GM19023 (cell line): Measurements from ENCODE around the gene SPG7.
"Not testable (repeated sequence)": the region's sequence is repeated elsewhere in the genome, so short reads cannot be mapped to it uniquely, and the experiment has no call there.

Experiments used
- ATAC-seq: cut with Tn5 transposase; IDR thresholded peaks from one replicate; pipeline ENCODE4 v1.9.1; 2021; ENCODE audit warnings: mild to moderate bottlenecking, moderate library complexity; ENCODE audit not compliant: unreplicated experiment

SPG7 gene

DNA sequence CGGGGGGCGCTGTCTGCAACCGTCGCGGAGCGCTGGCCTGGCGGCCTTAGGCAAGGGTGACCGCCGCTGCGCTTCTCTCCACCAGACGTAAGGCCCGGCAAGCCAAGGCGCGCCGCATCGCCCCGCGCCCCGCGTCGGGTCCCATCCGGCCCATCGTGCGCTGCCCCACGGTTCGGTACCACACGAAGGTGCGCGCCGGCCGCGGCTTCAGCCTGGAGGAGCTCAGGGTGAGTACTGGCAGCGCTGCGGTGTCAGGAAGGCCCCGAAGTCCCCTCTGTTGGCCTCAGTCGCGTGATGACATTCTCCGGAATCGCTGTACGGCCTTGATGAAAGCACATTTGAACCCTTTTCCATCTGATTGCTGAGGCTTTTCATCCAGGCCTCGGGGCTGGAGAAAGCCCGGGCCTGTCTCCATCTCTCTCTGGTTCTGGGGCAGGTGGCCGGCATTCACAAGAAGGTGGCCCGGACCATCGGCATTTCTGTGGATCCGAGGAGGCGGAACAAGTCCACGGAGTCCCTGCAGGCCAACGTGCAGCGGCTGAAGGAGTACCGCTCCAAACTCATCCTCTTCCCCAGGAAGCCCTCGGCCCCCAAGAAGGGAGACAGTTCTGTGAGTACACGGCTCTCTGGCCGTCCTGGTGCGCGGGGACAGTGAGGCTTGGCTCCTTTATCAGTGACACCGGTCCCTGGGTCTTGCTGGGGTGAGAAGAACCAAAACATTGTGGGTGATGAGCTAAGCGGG lies 53.1 kb downstream of the SPG7 start:
- ATAC-seq, result no peak

DNA sequence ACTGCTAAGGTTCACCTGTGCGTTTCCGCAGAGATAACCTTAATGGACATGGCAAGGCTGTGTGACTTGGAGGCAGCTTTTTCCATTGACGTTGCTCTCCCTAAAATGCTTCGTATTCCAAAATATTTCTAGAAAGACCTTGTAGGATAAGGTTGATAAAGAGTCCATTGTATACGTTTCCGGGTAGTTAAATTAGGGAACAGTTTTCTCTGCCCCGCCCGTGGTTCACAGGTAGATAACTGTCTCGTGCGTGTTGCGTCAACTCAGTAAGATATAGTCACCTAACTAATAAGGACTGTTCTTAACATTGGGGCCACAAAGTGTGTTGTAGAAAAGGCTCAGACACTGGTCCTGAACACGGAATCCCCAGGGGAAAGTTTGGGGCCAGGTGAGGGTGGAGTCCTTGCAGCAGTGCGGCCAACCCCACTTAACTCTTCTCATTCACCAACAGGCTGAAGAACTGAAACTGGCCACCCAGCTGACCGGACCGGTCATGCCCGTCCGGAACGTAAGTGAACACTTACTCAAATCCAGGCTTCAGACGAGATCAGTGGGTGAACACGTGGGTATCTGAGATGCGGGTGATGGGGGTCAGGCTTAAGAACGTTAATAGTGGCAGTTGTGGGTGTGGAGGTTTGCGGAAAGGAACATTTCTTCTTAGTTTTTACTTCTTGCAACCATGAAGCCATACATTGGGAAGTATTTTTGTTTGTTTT lies 53.8 kb downstream of the SPG7 start:
- no peak for ATAC-seq

DNA sequence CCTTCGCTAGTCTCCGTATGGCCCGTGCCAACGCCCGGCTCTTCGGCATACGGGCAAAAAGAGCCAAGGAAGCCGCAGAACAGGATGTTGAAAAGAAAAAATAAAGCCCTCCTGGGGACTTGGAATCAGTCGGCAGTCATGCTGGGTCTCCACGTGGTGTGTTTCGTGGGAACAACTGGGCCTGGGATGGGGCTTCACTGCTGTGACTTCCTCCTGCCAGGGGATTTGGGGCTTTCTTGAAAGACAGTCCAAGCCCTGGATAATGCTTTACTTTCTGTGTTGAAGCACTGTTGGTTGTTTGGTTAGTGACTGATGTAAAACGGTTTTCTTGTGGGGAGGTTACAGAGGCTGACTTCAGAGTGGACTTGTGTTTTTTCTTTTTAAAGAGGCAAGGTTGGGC lies 54.7 kb downstream of the SPG7 start:
- ATAC-seq, result no peak

DNA sequence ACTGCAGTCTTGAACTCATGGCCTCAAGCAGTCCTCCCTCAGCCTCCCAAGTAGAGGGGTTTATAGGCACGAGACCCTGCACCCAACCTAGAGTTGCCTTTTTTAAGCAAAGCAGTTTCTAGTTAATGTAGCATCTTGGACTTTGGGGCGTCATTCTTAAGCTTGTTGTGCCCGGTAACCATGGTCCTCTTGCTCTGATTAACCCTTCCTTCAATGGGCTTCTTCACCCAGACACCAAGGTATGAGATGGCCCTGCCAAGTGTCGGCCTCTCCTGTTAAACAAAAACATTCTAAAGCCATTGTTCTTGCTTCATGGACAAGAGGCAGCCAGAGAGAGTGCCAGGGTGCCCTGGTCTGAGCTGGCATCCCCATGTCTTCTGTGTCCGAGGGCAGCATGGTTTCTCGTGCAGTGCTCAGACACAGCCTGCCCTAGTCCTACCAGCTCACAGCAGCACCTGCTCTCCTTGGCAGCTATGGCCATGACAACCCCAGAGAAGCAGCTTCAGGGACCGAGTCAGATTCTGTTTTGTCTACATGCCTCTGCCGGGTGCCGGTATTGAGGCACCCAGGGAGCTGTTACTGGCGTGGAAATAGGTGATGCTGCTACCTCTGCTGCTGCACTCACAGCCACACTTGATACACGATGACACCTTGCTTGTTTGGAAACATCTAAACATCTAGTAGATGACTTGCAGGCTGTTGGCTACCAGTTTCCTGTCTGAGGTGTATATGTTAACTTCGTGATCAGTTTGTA lies 55.6 kb downstream of the SPG7 start:
- no peak for ATAC-seq

DNA sequence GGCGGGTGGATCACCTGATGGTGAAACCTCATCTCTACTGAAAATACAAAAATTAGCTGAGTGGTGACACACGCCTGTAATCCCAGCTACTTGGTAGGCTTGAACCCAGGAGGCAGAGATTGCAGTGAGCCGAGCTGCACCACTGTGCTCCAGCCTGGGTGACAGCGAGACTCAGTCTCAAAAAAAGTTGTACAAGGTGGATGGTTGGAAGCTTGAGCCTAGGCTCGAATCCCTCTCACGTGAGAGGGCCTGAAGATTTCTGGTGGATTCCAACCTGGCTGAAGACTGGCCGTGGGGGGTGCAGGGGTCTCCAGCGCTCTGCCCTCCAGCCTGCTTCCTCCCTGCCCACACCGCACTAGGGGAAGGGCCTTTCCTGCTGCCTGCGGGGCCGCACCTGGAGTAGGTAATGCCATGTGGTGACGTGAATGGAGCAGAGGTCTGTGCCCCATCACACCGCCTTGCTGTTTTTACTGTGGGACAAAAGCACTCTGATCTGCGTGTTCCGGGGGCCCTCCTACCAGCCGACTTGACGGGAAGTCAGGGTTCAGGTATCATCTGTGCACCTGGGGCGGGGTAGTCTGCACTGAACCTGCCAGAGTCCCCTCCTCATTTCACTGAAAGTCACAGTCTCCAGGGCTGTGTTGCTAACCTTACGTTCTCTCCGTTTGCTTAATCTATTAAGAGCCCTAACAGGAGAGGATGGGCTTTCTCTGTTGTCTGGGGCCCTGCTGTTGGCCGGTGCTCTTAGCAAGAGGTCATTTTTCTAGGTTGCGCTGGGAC lies 56.5 kb downstream of the SPG7 start:
- no peak for ATAC-seq

DNA sequence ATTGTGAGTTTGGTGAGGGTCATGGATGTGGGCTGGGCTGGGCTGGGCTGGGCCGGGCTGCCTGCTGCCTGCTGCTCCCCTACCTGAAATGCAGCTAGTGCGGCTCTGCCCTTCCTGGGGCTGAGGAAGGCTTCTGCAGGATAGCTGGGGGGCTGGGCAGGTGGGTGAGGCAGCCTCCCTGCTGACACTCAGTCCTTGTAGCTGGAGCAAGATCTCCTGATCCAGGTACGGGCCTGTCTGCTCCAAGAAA lies 57.0 kb downstream of the SPG7 start:
- no peak for ATAC-seq

DNA sequence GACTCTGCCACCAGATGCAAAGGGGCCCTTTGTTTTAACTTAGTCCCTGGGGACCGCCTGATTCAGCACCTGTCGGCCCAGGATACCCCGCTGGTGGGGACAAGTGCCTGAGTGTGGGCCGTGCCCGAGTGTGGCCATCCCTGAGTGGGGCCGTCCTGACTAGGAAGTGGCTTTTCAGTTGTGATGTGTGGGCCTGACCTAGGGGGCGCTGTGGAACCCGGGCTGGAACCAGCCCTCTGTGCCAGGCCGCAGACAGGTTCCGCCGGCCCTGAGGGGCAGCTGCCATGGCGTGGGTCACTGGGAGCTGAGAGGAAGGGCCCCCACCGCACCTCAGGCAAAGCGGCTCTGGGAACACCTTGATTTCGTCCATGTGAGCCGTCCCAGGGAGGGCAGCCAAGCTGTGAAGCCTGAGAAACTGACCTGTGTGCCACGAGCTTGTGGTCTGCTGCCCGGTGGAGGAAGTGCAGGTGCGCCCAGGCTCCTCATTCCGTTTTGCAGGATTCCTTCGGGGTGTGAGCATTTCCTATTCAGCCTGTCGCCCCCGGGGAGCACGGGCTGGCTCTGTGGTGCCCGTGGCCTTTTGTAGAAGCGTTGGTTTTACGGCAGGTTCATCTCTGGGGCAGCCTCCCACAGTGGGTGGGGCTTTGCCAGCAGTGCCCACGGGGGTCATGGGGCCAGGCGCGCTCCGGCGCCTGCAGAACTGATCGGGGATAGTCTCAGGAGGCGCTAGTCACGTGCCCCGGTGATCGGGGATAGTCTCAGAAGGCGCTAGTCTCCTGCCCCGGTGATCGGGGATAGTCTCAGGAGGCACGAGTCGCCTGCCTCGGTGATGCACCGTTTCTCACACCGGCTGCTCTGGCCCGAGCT lies 57.5 kb downstream of the SPG7 start:
- no peak for ATAC-seq

DNA sequence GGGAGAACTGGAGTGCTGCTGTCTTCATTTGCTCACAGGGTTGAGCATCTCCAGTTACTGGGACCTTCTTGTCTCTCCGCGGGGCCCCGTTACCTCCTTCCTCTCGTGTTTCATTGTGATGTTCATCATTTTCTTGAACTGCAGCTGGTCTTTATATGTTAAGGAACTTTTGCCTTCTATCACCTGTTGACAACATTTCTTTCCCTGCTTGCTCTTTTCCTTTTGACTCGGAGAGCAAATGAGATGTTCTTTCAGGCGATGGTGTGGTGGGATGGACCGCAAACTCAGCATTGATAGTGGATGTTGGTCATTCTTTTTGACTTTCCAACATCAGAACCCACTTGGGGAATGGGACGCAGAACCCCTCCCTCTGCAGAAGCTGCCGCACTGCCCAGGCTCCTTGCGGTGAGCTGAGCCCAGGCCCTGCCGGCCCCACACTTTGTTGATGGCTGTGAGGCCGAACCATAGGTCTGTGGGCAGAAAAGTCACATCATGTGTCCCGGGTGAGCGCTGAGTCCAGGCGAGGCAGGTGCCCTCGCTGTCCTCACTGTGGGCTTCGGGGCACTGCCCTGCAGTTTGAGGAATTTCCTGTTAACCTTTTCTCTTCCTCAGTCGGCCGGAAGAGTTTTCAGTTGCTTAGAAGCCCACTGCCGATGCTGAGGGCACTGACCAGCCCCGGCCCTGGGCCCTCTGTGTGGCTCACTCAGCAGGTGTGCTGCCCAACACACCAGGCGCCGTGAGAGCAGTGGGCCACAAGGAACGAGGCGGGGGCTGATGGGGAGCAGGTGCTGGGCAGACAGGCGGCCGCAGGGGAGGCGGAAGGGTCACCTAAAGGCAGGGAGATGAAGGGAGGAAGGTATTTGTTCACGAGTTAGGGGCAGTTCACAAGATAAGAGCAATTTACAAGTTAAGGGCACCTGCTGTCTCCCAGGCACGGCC lies 59.7 kb downstream of the SPG7 start:
- no peak for ATAC-seq

DNA sequence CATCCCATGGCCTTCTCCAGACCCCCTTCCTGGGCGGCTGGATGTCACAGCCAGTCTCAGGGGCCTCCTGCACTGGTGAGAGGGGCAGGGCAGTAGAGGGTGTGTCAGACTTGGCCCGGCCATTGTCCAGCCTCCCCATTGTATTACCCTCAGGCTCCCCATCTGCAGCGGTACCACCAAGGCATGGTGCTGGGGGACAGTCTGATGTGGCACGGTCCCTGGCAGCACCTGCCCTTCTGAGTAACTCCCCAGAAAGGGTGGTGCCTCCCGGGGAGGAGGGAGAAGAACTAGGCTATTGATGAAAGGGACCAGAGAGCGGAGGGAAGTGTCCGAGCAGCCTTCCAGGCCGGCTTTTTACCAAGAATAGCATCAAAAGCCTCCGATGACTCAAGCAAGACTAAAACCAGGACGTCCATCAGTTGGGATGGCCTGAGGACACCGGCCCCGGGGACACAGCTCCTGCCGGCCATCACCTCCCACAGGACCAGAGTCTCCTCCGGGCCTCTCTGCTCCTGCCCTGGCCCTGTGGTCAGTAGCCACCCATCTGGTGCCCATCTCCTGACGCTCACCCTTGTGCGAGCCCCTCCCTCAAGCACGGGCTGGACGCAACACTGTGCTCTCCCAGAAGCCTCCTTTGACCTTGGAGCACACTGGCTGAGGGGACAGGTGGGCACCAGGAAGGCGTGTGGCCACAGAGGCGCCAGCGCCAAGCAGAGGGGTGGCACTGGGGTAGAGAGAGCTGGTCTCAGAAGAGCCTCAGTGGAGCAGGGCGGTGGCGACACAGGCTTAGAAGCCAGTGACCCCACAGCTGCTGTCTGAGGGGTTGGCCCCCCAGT lies 61.5 kb downstream of the SPG7 start:
- ATAC-seq, result no peak

DNA sequence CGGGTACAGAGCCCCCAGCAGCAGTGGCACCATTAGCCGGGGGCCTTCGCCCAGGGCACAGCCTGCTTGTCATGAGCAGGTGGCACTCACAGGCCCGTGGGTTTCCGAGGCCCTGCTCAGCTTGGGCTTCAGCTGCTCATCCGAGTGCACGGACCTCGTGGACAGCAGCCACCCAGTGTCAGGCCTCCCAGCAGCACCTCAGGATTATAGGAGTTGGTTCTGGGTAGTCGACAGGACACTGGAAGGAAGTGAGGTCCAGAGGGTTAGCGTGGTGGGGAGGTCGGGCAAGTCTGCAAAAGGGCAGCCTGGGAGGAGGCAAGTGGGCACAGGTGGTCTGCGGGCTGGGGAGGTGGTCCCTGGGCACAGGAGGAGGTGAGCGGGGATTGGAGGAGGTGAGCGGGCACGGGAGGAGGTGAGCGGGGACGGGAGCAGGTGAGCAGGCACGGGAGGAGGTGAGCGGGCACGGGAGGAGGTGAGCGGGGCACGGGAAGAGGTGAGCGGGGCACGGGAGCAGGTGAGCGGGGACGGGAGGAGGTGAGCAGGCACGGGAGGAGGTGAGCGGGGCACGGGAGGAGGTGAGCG lies 62.2 kb downstream of the SPG7 start:
- ATAC-seq, result no peak

DNA sequence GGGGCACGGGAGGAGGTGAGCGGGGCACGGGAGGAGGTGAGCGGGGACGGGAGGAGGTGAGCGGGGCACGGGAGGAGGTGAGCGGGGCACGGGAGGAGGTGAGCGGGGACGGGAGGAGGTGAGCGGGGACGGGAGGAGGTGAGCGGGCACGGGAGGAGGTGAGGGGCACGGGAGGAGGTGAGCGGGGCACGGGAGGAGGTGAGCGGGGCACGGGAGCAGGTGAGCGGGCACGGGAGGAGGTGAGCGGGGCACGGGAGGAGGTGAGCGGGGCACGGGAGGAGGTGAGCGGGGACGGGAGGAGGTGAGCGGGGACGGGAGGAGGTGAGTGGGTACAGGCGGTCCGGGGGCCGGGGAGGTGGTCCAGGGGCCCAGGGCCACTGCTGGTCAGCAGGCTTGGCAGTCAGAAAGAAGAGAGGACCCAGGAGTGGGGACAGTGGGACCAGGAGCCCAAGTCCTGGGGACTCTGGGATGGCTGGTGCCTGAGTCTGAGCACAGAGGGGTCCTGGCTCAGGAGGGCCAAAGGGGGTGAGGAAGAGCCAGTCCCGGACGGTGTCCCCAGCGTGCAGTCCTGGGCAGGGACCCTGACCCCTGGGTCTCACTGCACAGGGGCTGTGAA lies 62.9 kb downstream of the SPG7 start:
- not testable (repeated sequence) for ATAC-seq

DNA sequence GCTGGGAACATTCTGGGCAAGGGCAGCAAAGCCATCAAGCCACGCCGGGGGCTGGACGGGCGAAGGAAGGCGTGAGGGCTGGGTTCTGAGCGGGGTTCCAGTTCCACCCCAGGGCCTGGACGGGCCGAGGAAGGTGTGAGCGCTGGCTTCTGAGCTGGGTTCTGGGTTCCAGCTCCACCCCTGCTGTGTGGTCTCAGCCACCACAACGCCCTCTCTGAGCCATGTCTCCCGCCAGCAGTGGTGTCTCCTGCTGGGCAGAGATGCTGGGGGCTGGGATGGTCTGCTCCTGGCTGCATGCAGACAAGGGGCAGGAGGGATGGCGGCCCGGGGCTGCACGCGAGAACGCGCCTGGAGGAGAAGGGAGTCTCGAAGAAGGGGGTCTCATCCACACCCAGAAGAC lies 63.4 kb downstream of the SPG7 start:
- ATAC-seq, result no peak

DNA sequence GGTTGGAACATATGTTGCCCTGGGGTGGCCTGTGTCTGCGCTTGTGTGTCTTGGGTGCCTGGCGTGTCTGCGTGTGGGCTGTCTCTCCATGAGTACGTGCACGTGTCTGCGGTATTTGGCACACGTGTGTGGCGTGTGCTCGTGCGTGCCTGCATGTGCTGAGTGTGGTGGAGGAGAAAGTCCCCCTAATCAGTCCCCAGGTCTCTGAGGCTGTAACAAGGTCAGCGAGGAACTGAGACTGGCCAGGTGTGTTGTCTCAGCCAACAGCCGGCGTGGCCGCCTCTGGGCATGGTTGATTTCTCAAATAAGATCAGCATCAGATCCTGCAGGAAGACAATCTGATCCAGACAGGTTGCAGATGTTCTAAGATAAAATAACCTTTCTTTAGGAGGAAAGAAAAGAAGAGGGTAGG lies 63.9 kb downstream of the SPG7 start:
- no peak for ATAC-seq

DNA sequence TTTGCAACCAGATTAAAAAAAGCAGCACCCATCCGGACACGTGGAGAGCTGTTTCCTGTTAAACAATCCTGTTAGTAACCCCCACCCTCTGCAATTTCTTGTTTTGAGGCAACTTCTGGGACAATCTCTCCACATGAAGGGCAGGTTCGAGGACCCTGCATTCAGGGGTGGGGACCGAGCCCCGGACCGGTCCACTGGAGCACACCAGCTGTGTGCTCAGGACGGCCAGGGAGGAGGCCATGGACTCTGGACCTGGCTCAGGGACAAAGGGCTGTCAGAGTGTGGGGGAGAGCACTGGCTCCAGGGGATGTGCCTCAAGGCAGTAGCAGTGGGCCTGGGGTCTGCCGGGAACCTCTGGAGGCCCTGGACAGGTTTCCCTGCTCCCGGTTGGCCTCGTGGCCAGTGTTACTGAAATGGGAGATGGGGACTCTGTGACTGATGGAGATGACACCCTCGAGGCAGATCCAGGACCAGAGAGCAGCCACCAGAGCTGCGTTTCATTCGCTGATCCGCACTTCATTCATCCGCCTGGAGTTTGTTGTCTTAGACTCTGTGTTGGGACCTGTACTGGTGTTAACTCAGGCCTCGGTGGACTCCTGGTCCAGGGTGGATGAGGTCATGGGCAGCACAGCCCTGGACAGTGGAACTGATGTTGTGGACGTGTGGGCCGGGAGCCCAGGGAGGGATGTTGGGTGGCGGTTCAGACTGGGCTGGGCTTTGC lies 64.4 kb downstream of the SPG7 start:
- no peak for ATAC-seq

DNA sequence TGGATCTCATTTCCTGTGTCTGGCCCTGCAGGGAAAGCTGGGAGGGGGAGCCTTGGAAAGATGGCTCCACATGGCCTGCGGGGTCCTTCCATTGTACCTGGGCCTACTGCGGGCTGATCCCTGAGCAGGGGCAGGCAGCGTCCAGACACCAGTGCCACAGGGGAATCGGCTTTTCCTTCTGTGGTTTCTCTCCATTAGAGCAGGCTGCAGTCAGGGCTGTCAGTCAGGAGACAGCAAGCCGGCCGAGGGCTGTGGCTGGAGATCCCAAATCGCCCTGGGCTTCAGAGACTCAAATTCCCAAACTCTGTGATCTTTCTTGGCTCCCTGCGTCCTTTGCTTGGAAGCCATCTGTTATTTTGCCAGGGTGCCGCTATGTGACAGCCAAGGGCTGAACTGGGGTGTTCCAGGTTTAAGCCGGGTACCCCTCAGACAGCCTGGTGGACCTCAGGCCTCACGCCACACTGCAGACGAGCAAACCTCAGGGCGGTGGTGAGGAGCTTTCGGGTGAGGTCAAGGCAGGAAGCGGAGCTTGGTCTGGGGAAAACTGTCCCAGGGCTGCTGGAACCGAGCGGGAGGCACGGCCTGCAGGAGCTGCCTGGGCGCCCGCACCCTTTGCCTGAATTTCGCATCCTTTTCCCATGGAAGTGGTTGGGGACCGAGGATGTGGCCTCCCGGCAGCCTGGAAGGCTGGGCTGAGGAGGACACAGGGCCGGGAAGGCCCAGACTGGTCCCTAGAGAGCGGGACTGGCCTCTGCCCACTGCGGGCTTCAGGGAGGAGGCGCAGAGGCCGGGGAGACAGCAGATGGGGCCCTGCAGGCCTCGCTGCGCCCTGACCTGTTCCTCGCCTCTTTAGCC lies 65.8 kb downstream of the SPG7 start:
- ATAC-seq, result no peak

DNA sequence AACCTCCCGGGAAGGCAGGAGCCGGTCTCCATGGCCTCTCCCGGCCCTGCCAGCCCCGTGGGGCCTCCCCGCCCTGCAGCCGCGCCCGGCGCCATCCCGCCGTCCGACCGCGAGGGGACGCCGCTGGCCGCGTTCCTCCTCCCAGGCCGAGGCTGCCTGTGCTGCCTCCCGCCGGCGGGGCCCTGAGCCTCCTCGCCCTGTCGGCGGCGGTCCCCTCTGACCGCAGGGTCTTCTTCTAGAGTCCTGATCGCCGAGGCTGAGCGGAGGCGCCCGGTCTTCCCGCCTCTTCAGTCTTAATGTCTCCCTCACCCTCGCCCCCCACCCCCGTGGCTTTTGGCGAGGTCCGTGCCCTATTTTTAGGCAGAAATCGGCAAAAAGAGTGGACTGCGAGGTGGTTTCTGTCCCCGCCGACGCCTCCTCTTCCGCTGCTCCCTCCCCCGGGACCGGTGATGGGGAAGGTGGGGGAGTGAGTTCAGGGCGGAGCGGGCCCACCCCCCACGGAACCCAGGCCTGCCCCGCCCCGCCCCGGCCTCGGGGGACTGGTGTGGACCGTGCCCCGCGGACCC lies 66.6 kb downstream of the SPG7 start:
- ATAC-seq, result peak; percentile 48
